Caco-2 (cell line): ENCODE results near the gene MICALL2. TPM values are rescaled to one million over a fixed set of nuclear protein-coding genes. Genes with fewer than 3 reads are reported as not detected.

Experiments used
- BruUV-seq: library from RNA; stranded (reverse); fragments of 400-500 nt; replicated peaks from 2 replicates; lab custom pipeline; 2021; lab: Mats Ljungman, UMichigan
- CTCF ChIA-PET: fragments of 300-600 bp; sonication (Branson Sonifier 250); formaldehyde crosslinking; loops from one replicate; lab custom pipeline; 2022; ENCODE audit warnings: antibody characterized with exemption; lab: Charles Lee
- POLR2A ChIA-PET: fragments of 300-600 bp; sonication (Branson Sonifier 250); formaldehyde crosslinking; loops from one replicate; lab custom pipeline; 2022; ENCODE audit warnings: antibody characterized with exemption; lab: Charles Lee
- DNase-seq, 2 experiments: peaks; one replicate each; pipeline versions ENCODE4 v3.0.0 to v3.0.0-alpha.2; 2020 to 2022
- H3K27me3 ChIP-seq: replicated peaks from 2 replicates; pipeline ENCODE4 v1.6.0; 2011; ENCODE audit warnings: low read length; ENCODE audit not compliant: control insufficient read depth, insufficient read depth
- H3K36me3 ChIP-seq: 2 replicates; pipeline ENCODE4 v1.5.1; 2011; ENCODE audit warnings: low read length; ENCODE audit not compliant: control insufficient read depth, insufficient read depth
- H3K4me1 ChIP-seq: fragments of 250-450 bp; sonication (Bioruptor Pico); 2 replicates; pipeline ENCODE4 v1.5.1; 2020; ENCODE audit warnings: mild to moderate bottlenecking
- H3K4me3 ChIP-seq: 2 replicates; pipeline ENCODE4 v1.5.1; 2011; ENCODE audit warnings: low read depth, mild to moderate bottlenecking, control low read depth, low read length
- H3K9me3 ChIP-seq: fragments of 250-450 bp; sonication (Bioruptor Pico); 2 replicates; pipeline ENCODE4 v1.5.1; 2020; ENCODE audit warnings: mild to moderate bottlenecking, moderate library complexity
- H3K27ac Mint-ChIP-seq: one replicate; pipeline ENCODE4 v1.8.0; 2022; ENCODE audit warnings: mixed read lengths; ENCODE audit not compliant: unreplicated experiment
- H3K27me3 Mint-ChIP-seq: one replicate; pipeline ENCODE4 v1.8.0; 2022; ENCODE audit warnings: mixed read lengths; ENCODE audit not compliant: insufficient read depth, unreplicated experiment
- H3K36me3 Mint-ChIP-seq: one replicate; pipeline ENCODE4 v1.8.0; 2022; ENCODE audit warnings: mild to moderate bottlenecking, mixed read lengths; ENCODE audit not compliant: insufficient read depth, unreplicated experiment
- H3K4me1 Mint-ChIP-seq: one replicate; pipeline ENCODE4 v1.8.0; 2022; ENCODE audit warnings: low read depth, mixed read lengths; ENCODE audit not compliant: unreplicated experiment
- H3K4me3 Mint-ChIP-seq: one replicate; pipeline ENCODE4 v1.8.0; 2022; ENCODE audit warnings: mild to moderate bottlenecking, moderate library complexity, mixed read lengths; ENCODE audit not compliant: unreplicated experiment
- H3K9me3 Mint-ChIP-seq: one replicate; pipeline ENCODE4 v1.8.0; 2022; ENCODE audit warnings: mixed read lengths; ENCODE audit not compliant: unreplicated experiment
- intact Hi-C: fragments of 100-400 bp; cut with micrococcal nuclease; formaldehyde crosslinking; loops from one replicate; pipeline ENCODE4 v1.10.0; 2022; ENCODE audit not compliant: unreplicated experiment
- total RNA-seq: library from RNA; stranded (reverse); gene quantifications from 2 replicates; pipeline ENCODE4 v1.2.3, GENCODE V29; 2022
- TF ChIP-seq, protein P1 (sequence below), 2 experiments: fragments of 200-600 bp in 1 of 2; IDR thresholded peaks; 1 replicate in 1 of 2; 2 replicates in 1 of 2; pipeline versions ENCODE4 v1.5.1 to v1.8.0; 2011 to 2022; ENCODE audit warnings: antibody characterized with exemption in 1 of 2, control low read depth in 1 of 2, inconsistent platforms in 1 of 2, low read depth in 1 of 2, low read length in 1 of 2, mild to moderate bottlenecking in 1 of 2, moderate library complexity in 1 of 2; ENCODE audit not compliant: insufficient read depth in 1 of 2, severe bottlenecking in 1 of 2, unreplicated experiment in 1 of 2

MICALL2 gene
- total RNA-seq, 1 experiment from 2014 or later: 14.7 TPM

DNA sequence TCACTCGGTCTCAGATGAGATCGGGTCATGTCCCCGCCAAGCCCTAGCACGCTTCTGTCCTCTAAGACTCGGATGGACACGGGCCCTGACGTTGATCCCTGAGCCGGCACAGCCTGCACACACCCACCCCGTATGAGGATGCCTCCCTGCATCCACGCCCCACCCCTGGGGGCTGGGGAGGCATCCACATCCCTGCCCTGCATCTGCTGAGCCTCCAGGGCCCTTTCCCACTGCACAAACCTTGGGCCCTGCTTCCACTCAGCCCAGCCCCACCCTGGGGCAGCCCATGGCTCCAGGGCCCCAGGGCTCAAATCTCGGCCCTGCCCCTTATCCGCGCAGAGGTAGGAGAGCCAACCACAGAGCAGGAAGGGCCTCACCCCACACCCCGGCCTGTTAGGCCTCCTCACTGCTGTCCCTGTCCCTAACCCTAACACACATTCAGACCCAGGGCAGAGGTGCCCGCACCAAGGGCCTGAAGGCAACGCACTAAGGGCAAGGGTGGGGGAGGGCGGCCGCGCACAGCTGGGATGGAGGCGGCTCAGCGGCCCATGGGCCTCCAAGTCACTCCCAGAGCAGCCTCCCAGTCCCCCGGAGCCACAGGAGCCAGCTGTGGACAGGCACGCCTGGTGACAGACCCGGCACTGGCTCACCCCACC is 9.5 kb upstream of the MICALL2 start:
- H3K4me3 ChIP-seq: no peak overlapping the region
- H3K27me3 Mint-ChIP-seq: no peaks in the 10 kb centered on the region
- POLR2A ChIA-PET: no interaction called here

GRCh38 chr7:1468203-1468602 is 8.9 kb upstream of the MICALL2 start:
- intact Hi-C loops: no loop called here
- Histone ChIP-seq H3K4me1 (peaks cover 19% of the 10 kb centered on the region), H3K27me3 (no peaks in the 10 kb centered on the region), H3K36me3 (no peaks in the 10 kb centered on the region; the same call in none of the 2 replicates), H3K4me3 (no peak overlapping the region), H3K9me3 (no peaks in the 10 kb centered on the region)
- TF ChIP-seq, protein P1, sequence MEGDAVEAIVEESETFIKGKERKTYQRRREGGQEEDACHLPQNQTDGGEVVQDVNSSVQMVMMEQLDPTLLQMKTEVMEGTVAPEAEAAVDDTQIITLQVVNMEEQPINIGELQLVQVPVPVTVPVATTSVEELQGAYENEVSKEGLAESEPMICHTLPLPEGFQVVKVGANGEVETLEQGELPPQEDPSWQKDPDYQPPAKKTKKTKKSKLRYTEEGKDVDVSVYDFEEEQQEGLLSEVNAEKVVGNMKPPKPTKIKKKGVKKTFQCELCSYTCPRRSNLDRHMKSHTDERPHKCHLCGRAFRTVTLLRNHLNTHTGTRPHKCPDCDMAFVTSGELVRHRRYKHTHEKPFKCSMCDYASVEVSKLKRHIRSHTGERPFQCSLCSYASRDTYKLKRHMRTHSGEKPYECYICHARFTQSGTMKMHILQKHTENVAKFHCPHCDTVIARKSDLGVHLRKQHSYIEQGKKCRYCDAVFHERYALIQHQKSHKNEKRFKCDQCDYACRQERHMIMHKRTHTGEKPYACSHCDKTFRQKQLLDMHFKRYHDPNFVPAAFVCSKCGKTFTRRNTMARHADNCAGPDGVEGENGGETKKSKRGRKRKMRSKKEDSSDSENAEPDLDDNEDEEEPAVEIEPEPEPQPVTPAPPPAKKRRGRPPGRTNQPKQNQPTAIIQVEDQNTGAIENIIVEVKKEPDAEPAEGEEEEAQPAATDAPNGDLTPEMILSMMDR (IDR thresholded peaks at IDR 0.05; ENCODE audit: insufficient read depth in 1 of 2, low read depth in 1 of 2, low read length in 1 of 2, severe bottlenecking in 1 of 2, unreplicated experiment in 1 of 2): no peak
- Mint-ChIP-seq H3K9me3 (no peaks in the 10 kb centered on the region), H3K27me3 (no peaks in the 10 kb centered on the region), H3K4me3 (no peak overlapping the region), H3K4me1 (peaks cover 4% of the 10 kb centered on the region), H3K36me3 (peaks cover 58% of the 10 kb centered on the region), H3K27ac (peak overlapping the region; percentile 83)
- CTCF ChIA-PET: no interaction called here
- POLR2A ChIA-PET: no interaction called here
- BruUV-seq: no TSS peak
- no peak for DNase-seq

More for the DNA sequence above, 9.5 kb upstream of the MICALL2 start:
- Histone ChIP-seq H3K36me3 (no peaks in the 10 kb centered on the region; the same call in none of the 2 replicates), H3K27me3 (no peaks in the 10 kb centered on the region), H3K4me1 (peaks cover 20% of the 10 kb centered on the region), H3K9me3 (no peaks in the 10 kb centered on the region)
- CTCF ChIA-PET: no interaction called here
- Mint-ChIP-seq H3K36me3 (peaks cover 60% of the 10 kb centered on the region), H3K4me1 (peaks cover 4% of the 10 kb centered on the region), H3K9me3 (no peaks in the 10 kb centered on the region), H3K4me3 (no peak overlapping the region), H3K27ac (peak overlapping the region; percentile 83)
- TF ChIP-seq, protein P1 (IDR thresholded peaks at IDR 0.05; ENCODE audit: insufficient read depth in 1 of 2, low read depth in 1 of 2, low read length in 1 of 2, severe bottlenecking in 1 of 2, unreplicated experiment in 1 of 2): no peak
- BruUV-seq: no TSS peak
- no peak for DNase-seq
- intact Hi-C loops: no loop called here

DNA sequence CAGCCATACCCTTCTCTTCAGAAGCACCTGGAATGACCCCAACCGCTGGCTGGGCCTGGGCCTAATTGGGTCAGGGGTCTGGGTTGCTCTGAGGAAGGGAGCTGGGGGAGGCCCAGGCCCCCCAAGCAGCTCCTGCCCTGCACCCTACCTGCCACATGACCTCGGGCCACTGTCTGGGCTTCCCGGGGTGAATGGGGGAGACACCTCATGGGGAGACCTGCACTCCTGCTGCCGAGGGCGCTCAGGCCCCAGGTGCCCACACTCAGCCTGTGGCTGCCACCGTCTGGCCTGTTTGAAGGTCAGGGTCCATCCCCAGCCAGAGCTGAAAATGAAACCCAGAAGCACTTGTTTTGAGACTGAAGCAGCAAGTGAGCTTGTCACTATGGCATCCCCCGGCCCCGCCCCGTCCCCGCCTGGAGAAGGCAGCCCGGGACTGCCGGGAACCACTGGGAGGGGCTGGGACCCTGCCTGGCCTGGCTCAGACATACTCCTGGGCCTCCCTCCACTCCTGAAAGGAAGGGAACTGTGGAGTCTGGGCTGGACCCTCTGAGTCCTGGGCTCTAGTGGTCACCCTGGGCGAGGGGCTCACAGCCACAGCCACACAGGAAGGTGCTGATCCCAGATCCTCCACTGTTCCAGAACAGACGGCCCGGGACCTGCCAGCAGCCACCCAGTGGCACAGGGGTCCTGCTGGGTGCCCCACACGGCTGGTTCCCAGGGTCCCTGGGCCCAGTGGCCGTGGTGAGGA is 7.4 kb upstream of the MICALL2 start:
- peaks cover 11% of the 10 kb centered on the region for H3K4me1 Mint-ChIP-seq
- H3K4me1 ChIP-seq: peaks cover 31% of the 10 kb centered on the region
- no TSS peak for BruUV-seq
- ChIA-PET CTCF (interaction anchor here (0.6 to 1.0 kb wide), 4 partner anchors 9 to 328 kb away, joined by 3 to 7 read pairs (median 3); a partner anchor contains a TSS), POLR2A (no interaction called here)
- intact Hi-C loops: no loop called here
- no peaks in the 10 kb centered on the region for H3K27me3 ChIP-seq
- H3K36me3 ChIP-seq: no peaks in the 10 kb centered on the region; the same call in none of the 2 replicates
- no peaks in the 10 kb centered on the region for H3K27me3 Mint-ChIP-seq
- no peaks in the 10 kb centered on the region for H3K9me3 ChIP-seq
- peak; percentile 91 to 93 for DNase-seq
- peaks cover 58% of the 10 kb centered on the region for H3K36me3 Mint-ChIP-seq
- H3K9me3 Mint-ChIP-seq: no peaks in the 10 kb centered on the region
- H3K4me3 ChIP-seq: no peak overlapping the region
- H3K27ac Mint-ChIP-seq: peak overlapping the region; percentile 83
- H3K4me3 Mint-ChIP-seq: no peak overlapping the region
- TF ChIP-seq, protein P1 (IDR thresholded peaks at IDR 0.05; ENCODE audit: insufficient read depth in 1 of 2, low read depth in 1 of 2, low read length in 1 of 2, severe bottlenecking in 1 of 2, unreplicated experiment in 1 of 2): peak in 1 of 2 experiments; percentile 21
